AG20443 (cell line): ENCODE results near the gene ARMC2.

Experiments
- DNase-seq: peaks from one replicate; pipeline ENCODE4 v3.0.0; 2012; ENCODE audit warnings: low spot score, mixed read lengths

ARMC2 gene

DNA sequence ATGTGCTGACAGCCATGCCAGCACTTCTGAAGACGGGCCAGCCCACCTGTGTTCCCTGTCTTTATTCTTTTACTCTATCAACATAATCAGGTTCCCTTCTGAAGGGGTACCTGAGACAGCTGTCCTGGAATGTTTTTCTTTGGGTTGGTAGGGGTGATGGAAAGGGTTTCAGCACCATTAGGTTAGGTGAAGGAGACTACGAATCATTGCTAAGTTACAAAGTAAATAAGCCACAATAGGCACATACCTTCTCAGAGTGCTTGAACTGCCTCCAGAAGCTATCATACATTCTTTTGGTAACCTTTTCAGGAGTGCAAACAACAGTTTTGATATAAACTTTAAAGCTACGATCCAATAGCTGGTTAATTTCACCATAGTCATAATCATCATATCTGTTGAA, 140.1 kb downstream of the ARMC2 start:
- no peak for DNase-seq

DNA sequence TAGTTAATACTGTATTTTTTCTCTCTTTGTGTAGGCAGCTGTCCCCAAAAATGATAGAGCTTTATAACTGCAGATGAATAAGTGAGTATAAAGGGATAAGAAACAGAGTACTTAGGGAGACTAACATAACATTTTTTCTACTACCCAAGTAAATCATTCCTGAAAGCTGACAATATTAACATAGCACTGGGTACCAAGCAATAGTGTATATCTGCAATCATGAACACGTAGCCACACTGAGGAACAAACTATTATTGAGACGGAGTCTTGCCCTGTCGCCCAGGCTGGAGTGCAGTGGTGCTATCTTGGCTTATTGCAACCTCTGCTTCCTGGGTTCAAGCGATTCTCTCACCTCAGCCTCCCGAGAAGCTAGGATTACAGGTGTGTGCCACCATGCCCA, 140.5 kb downstream of the ARMC2 start:
- DNase-seq = no peak

DNA sequence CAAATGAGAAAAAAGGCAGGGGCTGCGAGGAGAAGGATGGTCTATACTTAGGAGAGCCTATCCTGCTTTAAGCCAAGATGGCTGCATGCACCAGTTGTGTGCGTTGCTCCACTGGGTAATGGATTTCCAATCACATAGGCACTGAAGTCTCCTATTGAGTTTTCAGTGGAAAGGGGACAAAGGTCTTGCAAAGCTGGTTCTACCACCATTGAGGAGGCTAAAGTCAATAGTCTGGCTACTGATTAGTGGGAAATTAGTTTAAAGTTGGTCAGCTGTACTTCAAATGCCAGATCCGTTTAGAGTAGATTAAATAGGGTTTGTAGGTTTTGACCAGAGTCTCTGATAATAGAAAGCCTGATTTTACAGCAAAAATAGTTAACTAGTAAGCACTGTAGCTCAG, 141.5 kb downstream of the ARMC2 start:
- no peak for DNase-seq

- no peak for DNase-seq
These were observed 145.7 kb downstream of the ARMC2 start for GRCh38 chr6:108993876-108994275.

GRCh38 chr6:108995296-108995695, 147.1 kb downstream of the ARMC2 start:
- DNase-seq = no peak

- no peak for DNase-seq
These were observed 148.0 kb downstream of the ARMC2 start for GRCh38 chr6:108996208-108996607.

GRCh38 chr6:108998485-108998884, 150.3 kb downstream of the ARMC2 start:
- DNase-seq = no peak

DNA sequence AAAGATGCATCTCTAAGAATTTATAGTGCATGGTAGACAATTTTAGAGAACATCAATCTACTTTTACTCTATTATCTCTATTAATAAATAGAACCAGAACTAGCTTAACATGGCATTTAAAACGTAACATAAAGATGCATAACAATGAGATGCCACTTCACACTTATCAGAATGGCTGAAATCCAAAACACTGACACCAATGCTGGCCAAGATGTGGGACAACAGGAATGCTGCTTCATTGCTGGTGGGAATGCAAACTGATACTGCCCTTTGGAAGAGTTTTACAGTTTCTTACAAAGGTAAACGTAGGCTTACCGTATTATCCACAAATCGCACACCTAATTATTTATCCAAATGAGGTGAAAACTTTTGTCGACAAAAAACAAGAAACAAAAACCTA, 151.2 kb downstream of the ARMC2 start:
- no peak for DNase-seq

- no peak for DNase-seq
These were observed 152.1 kb downstream of the ARMC2 start for GRCh38 chr6:109000289-109000688.

GRCh38 chr6:109001291-109001894, 153.2 kb downstream of the ARMC2 start:
- DNase-seq = no peak

GRCh38 chr6:109002051-109002697, 154.0 kb downstream of the ARMC2 start:
- DNase-seq = peak; percentile 45

DNA sequence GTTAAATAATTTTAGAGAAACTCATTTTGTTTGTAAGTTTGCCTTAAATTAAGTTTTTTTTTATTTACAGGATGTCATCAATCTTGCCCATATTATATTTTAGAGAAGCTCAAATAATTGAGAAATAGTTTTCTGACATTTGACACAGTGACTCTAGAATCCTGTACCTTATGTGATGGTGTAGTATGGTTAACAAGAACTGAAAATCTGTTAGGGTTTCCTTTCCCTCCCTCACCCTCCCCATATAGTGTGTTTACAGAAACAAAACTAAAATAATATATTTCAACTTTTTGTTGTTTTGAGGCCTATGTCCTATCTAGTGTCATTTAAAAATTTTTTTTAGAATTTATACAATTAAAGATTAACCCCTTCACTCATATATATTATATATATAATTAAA, 154.7 kb downstream of the ARMC2 start:
- no peak for DNase-seq

DNA sequence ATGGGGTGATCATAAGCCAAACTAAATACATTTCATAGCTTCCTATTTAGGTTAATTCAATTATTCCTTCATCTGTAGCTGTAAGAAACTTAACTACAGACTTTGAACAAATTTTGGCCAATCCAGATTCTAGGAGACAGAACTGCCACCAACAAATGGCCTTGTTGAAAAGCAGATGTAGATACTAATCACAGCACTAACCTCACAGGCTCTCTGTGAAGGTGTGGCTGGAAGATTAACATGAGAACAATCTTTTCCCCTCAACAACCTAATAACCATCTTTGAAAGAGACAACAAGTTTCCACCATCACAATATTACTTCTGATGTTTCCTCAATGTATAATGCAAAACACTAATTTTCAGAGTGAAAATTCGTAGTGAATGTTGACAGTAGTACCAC, 158.6 kb downstream of the ARMC2 start:
- DNase-seq = no peak

DNA sequence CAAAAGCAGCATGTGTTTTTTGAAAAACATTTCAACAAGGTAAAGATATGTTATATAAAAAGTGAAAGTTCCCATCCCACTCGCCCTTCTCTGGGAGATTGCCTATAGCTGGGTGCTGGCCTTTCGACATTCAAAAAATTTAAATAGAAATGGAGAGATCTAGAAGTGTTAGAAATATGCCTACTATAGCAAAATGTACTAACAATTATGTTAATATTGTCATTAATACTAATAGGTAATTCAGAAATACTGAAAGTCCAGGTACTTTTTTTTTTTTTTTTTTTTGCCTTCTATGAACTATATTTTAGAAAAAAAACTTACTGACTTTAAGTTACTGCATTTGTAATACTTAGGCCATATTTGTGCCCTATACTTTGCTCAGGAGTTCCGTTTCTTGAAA, 159.3 kb downstream of the ARMC2 start:
- DNase-seq = no peak

DNA sequence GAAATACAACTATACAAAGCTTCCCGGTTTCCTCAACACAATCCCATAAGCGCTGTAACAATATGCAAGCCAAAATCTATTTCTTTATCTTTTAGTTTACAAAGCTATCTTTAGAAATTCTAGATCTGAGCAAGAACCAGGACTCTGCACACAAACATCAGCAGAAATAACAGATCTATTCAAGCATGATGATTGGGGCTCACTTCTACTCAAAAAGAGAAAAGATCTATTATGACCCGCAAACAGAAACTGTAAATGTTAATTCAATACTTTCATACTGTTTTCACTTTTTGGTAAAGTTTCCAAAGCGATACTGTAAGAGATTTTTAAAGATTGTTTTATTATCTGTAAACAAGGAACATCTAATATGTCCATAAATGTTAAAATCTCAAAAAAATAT, 159.8 kb downstream of the ARMC2 start:
- DNase-seq = no peak

DNA sequence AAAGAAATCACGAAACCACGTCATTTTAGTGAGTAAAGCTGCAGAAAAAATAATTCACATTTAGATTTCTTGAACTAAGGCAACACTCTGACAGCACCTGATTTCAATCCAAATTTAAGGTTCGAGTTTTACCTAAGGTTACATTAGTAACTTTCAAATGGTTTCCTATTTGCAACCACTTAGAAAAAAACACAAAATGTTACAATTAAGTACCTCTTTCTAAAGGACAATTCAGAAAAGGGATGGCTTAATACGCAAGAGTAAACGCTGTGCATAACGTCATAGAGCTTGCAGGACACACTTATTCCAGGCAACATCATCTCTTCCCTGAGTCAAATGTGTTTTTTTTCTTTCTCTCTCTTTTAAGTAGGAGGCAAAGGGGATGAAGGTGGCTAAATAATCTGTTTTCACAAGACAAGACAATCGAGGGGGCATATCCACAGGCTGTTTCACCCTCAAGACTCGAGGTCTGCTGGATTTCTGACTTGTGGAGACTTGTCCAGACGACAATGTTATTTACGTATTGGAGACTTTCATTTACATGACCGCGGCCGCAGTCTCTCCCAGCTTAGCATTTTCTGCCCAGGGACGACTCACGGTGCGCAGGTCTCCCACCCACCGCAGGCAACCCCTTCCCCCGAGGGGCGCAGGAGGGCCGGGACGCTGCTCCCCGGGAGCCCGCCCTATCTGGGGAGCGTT, 160.5 kb downstream of the ARMC2 start:
- peak; percentile 13 for DNase-seq

- peak; percentile 96 for DNase-seq
These were observed 161.2 kb downstream of the ARMC2 start for GRCh38 chr6:109009236-109009961.

DNA sequence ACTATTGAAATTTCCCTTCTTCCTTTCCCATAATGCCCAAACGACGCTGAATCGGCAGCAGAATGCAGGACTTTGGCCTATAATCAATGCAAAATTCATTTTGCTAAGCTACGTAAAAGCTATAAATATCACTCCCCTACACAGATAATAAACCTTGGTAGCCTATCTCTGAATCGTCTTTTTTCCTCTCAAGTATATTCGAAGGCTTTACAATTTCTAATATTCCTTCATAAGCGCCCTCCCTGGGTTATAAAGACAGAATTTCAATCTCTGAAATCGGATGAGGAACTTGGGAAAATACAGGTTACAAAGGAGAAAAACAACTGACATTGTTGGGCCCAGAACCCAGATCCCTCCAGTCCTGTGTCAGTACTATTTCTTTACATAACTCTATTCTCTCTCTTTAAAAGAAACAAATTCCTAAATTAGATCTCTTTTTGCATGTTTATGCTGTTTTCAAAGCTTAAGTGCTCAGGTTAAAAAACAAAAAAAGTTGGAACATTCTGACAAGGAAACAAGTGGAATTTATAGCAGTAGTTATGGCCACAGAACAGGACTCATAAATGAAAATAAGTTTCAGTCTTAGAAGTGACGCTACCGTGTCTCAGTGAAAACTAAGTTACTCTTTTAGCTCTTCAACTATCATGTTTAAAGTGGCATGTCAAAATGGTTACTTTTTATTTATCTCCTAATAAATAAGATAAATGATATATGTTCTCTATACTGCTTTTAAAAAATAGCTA, 161.9 kb downstream of the ARMC2 start:
- no peak for DNase-seq

- DNase-seq = no peak
These were observed 162.5 kb downstream of the ARMC2 start for GRCh38 chr6:109010705-109011102.

- DNase-seq = no peak
These were observed 165.6 kb downstream of the ARMC2 start for GRCh38 chr6:109013656-109014305.

DNA sequence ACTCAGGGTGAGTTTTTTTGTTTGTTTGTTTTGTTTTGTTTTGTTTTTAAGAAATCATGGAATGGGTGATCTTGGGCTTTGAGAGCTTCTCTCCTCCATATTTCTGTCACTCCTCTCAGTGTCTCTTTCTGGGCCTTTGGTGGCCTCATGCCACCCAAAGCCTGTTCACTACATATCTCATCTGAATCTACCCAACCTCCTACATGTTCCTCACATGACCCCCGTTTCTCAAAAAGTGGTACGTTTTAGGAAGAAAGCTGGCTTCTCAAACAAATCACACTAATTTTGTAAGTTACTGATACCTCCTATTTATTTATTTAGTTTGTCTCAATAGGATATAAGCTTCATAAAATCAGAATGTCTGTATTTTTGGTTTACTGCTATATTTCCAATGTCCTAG, 166.4 kb downstream of the ARMC2 start:
- no peak for DNase-seq

DNA sequence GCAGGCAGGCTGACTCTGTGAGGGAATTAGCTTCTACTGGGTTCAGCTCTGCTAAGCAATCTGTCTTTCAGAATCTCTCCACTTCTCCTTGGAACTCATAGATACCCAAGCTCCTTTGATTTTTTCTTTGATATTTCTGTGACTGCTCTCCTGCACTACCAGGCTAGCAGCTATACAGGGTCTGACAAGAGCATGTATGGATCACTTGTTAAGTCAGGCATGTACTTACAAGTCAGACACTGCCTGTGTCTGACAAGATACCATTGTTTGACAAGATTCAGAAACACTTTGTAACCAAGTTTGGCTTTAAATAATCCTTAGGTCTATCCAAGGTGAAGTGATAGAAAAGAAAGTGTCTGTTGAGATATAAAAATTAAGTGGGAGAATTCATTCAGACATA, 167.0 kb downstream of the ARMC2 start:
- DNase-seq = no peak
